T-helper 2 cell treated with Interferon-gamma antibody and Interleukin-4, amounts not matched to agents 5 μg/mL and 100 μg/mL, for 36 hours (primary cell): Measurements from ENCODE around the gene PHAF1.

Experiments used
- DNase-seq: peaks from one replicate; pipeline ENCODE4 v3.0.0; 2021; ENCODE audit warnings: low spot score
- H3K27ac Mint-ChIP-seq: one replicate; pipeline ENCODE4 v1.8.0; 2021; ENCODE audit warnings: mild to moderate bottlenecking, mixed read lengths
- H3K27me3 Mint-ChIP-seq: one replicate; pipeline ENCODE4 v1.8.0; 2021; ENCODE audit warnings: low read depth, mixed read lengths
- H3K36me3 Mint-ChIP-seq: one replicate; pipeline ENCODE4 v1.8.0; 2021; ENCODE audit warnings: low read depth, mixed read lengths
- H3K4me1 Mint-ChIP-seq: one replicate; pipeline ENCODE4 v1.8.0; 2021; ENCODE audit warnings: low read depth, mixed read lengths
- H3K4me3 Mint-ChIP-seq: one replicate; pipeline ENCODE4 v1.8.0; 2022; ENCODE audit warnings: mild to moderate bottlenecking, moderate library complexity, mixed read lengths
- H3K9me3 Mint-ChIP-seq: one replicate; pipeline ENCODE4 v1.8.0; 2021; ENCODE audit warnings: mixed read lengths

Gene PHAF1

DNA sequence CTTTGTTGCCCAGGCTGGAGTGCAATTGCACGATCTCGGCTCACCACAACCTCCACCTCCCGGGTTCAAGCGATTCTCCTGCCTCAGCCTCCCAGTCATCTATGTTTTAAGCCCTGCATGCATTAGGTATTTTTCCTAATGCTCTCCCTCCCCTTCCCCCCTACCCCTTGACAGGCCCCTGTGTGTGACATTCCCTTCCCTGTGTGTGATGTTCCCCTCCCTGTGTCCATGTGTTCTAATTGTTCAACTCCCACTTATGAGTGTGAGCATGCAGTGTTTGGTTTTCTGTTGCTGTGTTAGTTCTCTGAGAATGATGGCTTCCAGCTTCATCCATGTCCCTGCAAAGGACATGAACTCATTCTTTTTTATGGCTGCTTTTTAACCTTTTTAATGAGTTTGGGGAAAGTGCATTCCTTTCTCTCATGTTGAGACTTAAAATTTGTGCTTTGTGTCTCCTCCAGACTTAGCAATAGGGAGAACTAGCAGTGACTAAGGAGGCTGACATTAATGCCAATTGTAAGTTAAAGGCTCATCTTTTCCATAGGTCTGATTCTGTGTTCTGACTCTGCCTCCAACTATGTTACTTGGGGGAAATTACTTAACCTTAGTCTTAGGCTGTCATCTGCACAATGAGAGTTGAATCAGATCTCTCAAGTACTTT, 17.7 kb upstream of the PHAF1 start:
- peaks cover 31% of the 10 kb centered on the region for H3K36me3 Mint-ChIP-seq
- no peak overlapping the region for H3K4me3 Mint-ChIP-seq
- H3K9me3 Mint-ChIP-seq, result no peaks in the 10 kb centered on the region
- DNase-seq, result no peak
- peaks cover 9% of the 10 kb centered on the region for H3K4me1 Mint-ChIP-seq
- no peak overlapping the region for H3K27ac Mint-ChIP-seq
- no peaks in the 10 kb centered on the region for H3K27me3 Mint-ChIP-seq

DNA sequence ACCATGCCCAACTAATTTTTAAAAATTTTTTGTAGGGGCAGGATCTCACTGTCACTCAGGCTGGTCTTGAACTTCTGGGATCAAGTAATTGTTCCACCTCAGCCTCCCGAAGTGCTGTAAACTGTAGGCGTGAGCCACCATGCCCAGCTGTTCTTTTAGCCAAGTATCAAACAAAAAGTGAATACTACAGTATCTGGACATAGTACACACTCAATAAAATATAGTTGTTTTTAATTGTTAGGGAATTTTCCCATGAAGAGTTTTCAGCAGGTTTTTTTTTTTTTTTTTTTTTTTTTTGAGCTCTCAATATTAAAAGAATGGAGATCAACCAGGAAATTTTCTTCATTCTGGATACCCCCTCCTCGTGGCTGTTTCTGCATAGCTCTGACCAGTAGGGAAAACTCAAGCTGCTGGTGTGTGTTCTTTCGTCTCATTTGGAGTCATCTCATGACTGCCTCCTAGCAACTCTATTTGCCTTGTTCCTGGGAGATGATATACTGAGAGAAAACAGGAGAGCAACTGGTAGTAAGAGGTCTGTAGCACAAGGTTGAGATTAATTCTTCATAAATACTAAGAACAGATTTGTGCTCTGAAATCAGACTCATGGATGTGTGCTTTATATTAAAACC, 16.5 kb upstream of the PHAF1 start:
- Mint-ChIP-seq H3K4me3 (no peak overlapping the region), H3K36me3 (peaks cover 31% of the 10 kb centered on the region), H3K9me3 (no peaks in the 10 kb centered on the region), H3K27me3 (no peaks in the 10 kb centered on the region), H3K27ac (no peak overlapping the region), H3K4me1 (peaks cover 8% of the 10 kb centered on the region)
- no peak for DNase-seq

DNA sequence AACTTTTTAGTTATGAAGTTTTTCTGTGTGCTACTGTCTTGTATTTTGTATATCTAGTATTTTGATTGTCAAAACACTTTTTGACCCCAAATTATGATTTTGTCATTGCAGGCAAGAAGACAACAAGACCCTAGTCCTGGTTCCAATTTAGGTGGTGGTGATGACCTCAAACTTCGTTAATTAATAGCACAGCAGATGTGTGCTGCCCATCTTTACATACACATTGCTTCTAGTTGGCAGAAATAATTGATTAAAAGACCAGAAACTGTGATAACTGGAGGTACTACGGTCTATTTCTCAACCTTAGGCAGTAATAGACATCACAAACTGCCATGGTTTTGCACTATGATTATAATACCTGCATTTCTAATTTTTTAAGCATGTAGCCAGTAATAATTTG, 11.1 kb upstream of the PHAF1 start:
- H3K4me1 Mint-ChIP-seq, result peaks cover 2% of the 10 kb centered on the region
- no peaks in the 10 kb centered on the region for H3K9me3 Mint-ChIP-seq
- H3K27me3 Mint-ChIP-seq, result no peaks in the 10 kb centered on the region
- no peak for DNase-seq
- H3K36me3 Mint-ChIP-seq, result peaks cover 27% of the 10 kb centered on the region
- H3K4me3 Mint-ChIP-seq, result no peak overlapping the region
- H3K27ac Mint-ChIP-seq, result no peak overlapping the region

DNA sequence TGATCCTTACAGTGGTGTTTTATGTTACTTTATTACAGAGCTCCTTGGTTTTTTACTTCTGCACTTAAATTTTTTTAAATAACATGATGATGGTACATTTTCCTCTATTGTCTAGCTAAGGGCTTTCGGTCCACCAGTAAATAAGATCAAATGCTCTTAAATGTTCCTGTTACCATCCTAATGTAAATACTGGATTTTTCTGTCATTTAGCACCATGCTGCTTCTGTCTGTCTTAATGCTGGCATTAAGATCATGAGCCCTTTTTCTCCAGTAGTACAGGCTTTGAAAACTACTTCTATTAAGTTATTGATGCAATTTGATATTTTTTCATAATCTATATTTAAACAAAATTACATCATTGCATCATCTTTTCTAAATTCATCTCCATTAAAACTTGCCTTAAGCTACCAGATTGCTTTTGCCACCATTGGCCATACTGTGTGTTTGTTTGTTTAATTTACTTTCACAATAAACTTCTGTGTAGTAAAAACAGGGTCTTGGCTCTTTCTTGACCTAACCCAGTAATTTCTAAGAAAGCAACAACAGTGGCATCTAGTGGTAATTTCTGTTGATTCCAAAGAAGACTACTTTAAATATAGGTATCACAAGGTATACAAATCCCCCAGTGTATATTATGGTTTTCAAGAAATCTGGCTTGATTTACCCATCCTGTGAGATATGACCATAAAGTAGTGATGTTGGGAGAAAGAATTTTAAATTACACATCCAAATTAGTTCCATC, 9.0 kb upstream of the PHAF1 start:
- peaks cover 19% of the 10 kb centered on the region for H3K36me3 Mint-ChIP-seq
- H3K4me3 Mint-ChIP-seq, result no peak overlapping the region
- DNase-seq, result no peak
- no peaks in the 10 kb centered on the region for H3K9me3 Mint-ChIP-seq
- H3K4me1 Mint-ChIP-seq, result peaks cover 2% of the 10 kb centered on the region
- H3K27ac Mint-ChIP-seq, result no peak overlapping the region
- H3K27me3 Mint-ChIP-seq, result no peaks in the 10 kb centered on the region

DNA sequence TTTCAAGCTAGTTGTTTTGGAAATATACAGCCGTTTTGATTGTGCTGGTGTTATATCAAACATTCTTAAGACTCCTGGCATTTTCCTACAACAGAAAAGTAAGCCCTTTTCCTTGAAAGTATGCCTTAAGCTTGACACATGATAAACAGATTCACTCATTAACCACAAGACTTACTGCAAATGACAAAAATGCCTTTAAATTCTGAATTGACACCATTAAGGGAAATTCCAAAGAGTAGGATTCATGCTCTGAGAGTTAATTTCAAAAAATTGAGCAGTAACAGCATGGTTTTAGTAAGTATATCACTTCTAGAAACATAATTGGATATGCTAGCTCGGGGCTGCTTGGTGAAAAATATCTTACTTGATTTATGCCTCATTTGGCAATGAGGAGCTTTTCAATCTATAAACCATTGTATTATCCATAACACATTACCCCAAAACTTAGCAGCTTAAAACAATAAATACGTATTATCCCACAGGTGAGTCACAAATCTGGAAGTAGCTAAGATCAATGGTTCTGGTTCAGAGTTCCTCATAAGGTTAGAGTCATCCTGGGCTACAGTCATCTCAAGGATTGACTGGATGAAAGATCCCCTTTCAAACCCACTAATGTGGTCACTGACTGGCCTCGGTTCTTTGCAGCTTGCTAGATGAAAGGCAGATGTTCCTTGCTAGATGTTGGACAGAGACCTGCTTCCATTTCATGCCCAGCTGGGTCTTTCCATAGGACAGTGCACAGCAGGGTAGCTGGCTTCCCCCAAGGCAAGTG, 8.2 kb upstream of the PHAF1 start:
- no peak for DNase-seq
- H3K36me3 Mint-ChIP-seq, result peaks cover 19% of the 10 kb centered on the region

DNA sequence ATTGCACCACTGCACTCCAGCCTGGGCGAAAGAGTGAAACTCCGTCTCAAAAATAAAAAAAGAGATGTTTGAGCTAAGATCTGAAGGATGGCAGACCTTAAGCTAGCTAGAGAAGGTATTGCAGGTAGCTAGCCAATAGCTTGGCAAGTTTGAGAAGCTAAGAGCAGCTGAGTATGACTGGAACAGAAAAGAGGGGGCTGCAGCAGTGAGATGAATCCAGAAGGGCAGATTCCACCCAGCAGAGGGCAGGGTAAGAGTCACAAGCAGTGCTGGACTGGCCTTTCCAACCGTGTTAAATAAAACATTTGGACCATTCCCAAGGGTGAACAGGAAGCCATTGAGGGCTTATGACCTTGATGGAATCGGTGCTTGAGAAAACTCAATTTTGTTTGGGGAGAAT, 5.7 kb upstream of the PHAF1 start:
- Mint-ChIP-seq H3K27ac (no peak overlapping the region), H3K4me3 (no peak overlapping the region), H3K36me3 (peaks cover 14% of the 10 kb centered on the region), H3K27me3 (no peaks in the 10 kb centered on the region), H3K4me1 (peaks cover 2% of the 10 kb centered on the region), H3K9me3 (no peaks in the 10 kb centered on the region)
- no peak for DNase-seq

More for the DNA sequence above, 8.2 kb upstream of the PHAF1 start:
- Mint-ChIP-seq H3K27me3 (no peaks in the 10 kb centered on the region), H3K9me3 (no peaks in the 10 kb centered on the region), H3K4me1 (peaks cover 2% of the 10 kb centered on the region), H3K4me3 (no peak overlapping the region), H3K27ac (no peak overlapping the region)

DNA sequence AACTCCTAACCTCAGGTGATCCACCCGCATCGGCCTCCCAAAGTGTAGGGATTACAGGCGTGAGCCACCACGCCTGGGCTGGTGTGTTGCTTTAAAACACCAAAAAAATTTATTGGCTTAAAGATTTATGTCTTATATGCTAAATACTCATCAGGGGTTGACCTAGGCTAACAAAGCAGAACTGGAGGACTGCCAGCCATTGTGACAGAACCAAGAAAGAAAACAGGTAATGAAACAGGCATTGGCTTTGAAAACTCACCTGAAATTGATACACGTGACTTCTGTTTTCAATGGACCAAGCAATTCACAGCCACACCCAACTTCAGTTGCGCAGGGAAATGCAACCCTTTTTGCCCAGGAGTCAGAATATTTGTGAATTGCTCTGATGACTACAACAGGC, 4.9 kb upstream of the PHAF1 start:
- Mint-ChIP-seq H3K4me1 (peaks cover 7% of the 10 kb centered on the region), H3K9me3 (no peaks in the 10 kb centered on the region), H3K36me3 (peaks cover 8% of the 10 kb centered on the region), H3K27ac (no peak overlapping the region), H3K27me3 (no peaks in the 10 kb centered on the region), H3K4me3 (no peak overlapping the region)
- no peak for DNase-seq

DNA sequence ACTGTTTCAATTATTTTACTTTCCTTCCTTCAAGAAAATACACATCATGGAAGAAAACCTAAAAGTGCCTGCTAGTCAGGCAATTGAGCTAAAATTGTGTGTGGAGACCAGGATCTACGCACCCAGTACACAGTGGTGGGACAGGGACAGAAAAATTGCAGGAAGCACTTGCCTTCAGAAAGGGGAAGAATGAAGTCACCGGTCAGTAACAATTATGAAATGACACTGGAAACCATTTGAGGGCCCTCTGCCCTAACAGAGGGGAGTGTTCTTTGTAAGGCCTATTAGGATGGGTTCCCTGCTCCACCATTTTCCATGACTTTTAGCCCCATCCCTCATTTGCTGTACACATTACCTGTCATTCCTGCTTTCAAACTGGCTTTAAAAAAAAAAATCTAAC, 4.5 kb upstream of the PHAF1 start:
- Mint-ChIP-seq H3K4me3 (no peak overlapping the region), H3K27me3 (no peaks in the 10 kb centered on the region), H3K36me3 (peaks cover 8% of the 10 kb centered on the region), H3K27ac (no peak overlapping the region), H3K9me3 (no peaks in the 10 kb centered on the region), H3K4me1 (peaks cover 7% of the 10 kb centered on the region)
- no peak for DNase-seq

DNA sequence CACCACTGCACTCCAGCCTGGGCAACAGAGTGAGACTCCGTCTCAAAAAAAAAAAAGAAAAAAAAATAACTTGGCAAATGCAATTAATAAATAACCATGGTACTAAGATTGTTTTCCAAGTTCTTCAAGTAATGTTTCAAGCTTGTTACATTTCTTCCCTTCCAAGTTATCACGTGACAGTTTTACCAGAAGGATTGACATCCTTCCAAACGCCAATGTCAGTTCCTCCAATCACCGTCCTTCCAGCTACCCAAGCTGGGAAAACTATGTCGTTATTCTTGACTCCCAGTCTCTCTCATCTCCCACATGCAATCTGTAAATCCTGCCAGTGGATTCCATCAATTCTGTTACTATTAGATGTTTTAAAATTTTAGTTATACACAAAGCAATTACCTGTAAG, 3.9 kb upstream of the PHAF1 start:
- no peak for DNase-seq
- Mint-ChIP-seq H3K27me3 (no peaks in the 10 kb centered on the region), H3K4me1 (peaks cover 7% of the 10 kb centered on the region), H3K4me3 (no peak overlapping the region), H3K9me3 (no peaks in the 10 kb centered on the region), H3K36me3 (peaks cover 8% of the 10 kb centered on the region), H3K27ac (no peak overlapping the region)

DNA sequence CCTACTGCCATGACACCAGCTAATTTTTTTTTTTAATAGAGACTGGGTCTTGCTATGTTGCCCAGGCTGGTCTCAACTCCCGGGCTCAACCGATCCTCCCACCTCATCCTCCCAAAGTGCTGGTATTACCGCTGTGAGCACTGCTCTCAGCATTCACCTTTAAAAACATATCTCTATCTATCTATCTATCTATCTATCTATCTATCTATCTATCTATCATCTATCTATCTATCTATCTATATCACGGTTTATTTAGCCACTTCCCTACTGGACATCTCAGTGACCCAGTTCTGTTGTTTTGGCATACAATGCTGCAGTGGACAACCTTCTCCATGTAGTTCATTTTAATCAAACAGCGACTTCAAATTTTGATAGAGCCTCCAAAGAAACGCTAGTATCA, 1.3 kb upstream of the PHAF1 start:
- H3K4me1 Mint-ChIP-seq, result peaks cover 14% of the 10 kb centered on the region
- no peak overlapping the region for H3K27ac Mint-ChIP-seq
- DNase-seq, result no peak
- no peaks in the 10 kb centered on the region for H3K9me3 Mint-ChIP-seq
- H3K27me3 Mint-ChIP-seq, result no peaks in the 10 kb centered on the region
- no peak overlapping the region for H3K4me3 Mint-ChIP-seq
- no peaks in the 10 kb centered on the region for H3K36me3 Mint-ChIP-seq

DNA sequence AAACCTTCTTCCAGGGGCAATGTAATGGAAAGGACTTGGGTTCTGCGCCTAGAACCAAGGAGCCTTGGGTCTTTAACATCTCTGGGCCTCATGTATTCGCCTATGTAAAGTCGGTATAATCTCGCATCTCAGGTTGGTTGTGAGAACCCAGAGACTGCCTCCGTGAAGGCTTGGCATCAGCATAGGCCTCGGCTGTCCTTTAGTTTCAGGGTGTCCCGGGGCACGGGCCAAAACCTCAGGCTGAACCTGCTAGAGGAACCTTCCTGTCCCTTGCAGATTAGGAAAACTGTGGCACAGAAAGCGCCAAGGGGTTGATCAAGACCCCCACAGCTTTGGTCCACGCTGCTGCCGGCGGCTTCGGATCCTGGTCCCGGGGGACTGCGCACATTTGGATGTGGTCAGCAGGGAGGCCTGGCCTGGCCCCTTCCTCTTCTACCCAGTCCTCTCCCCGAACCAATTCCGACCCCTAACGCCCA, 772 bp upstream of the PHAF1 start:
- peak overlapping the region; percentile 26 for H3K27ac Mint-ChIP-seq
- H3K4me1 Mint-ChIP-seq, result peaks cover 14% of the 10 kb centered on the region
- H3K9me3 Mint-ChIP-seq, result no peaks in the 10 kb centered on the region
- H3K36me3 Mint-ChIP-seq, result no peaks in the 10 kb centered on the region
- H3K4me3 Mint-ChIP-seq, result peak overlapping the region; percentile 89
- no peaks in the 10 kb centered on the region for H3K27me3 Mint-ChIP-seq
- no peak for DNase-seq

DNA sequence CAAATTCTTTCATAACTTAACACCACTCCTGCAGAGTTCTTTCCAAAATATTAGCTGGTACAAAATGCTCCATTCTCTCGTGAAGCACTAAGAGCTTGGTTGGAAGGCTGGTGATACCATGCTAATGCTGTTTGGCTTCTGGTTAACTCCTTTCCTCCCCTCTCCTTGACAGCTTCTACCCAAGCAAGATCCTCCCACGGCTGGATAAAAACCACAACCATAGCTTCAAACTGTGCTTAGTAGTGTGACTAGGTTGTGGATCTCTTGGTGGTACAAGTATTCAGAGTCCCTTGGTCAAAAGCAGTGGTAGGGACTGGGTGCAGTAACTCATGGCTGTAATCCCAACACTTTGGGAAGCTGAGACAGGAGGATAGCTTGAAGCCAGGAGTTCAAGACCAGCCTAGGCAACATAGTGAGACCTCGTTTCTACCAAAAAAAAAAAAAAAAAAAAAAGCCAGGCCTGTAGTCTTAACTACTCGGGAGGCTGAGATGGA, 2.3 kb downstream of the PHAF1 start:
- Mint-ChIP-seq H3K4me1 (peaks cover 13% of the 10 kb centered on the region), H3K27me3 (no peaks in the 10 kb centered on the region), H3K27ac (no peak overlapping the region), H3K36me3 (no peaks in the 10 kb centered on the region), H3K4me3 (peak overlapping the region; percentile 16), H3K9me3 (no peaks in the 10 kb centered on the region)
- no peak for DNase-seq

DNA sequence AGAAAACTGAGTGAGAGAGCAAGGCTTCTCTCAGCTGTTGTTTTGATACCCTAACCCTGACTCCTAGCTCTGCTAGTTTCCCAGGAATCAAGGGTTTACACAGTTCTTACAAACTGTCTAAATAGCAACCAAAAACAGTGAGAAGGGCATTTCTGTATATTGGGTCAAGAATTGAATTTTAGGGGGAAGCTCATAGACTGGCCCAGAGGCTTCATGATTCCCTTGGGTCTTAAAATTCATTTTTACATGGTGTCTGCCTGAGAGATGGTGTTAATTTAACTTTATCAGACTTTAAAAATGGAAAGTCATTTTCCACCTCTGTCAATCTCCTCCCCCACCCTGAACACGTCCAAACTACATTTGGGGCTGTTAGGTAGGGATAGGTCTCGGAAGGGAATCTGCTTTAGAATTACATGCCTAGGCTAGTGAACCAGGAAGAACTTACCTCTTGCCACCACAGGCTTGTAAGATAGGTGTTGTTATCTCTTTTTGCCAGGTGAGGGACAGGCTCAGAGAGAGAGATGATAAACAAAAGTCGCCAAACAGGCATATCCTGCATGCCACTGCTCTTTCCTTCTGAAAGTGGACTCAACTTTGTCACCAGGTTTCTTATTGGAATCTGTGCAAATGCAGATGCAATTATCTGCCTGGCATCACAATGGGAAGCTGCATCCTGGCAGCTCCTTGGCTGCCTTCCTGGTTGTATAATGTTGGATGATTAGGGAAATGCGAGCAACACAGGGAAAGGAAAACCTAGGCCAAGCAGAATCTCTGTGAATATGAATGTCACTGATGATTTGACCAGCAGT, 3.1 kb downstream of the PHAF1 start:
- H3K4me1 Mint-ChIP-seq, result peaks cover 13% of the 10 kb centered on the region
- no peaks in the 10 kb centered on the region for H3K27me3 Mint-ChIP-seq
- no peak for DNase-seq
- no peaks in the 10 kb centered on the region for H3K9me3 Mint-ChIP-seq
- H3K4me3 Mint-ChIP-seq, result no peak overlapping the region
- H3K27ac Mint-ChIP-seq, result no peak overlapping the region
- H3K36me3 Mint-ChIP-seq, result no peaks in the 10 kb centered on the region
